ENCODE results near the gene TM9SF2. TPM values are rescaled to one million over a fixed set of nuclear protein-coding genes. Genes with fewer than 3 reads are reported as not detected.

The TM9SF2 gene
- total RNA-seq, 2 donors from 2014 or later: 92.9 to 107 TPM

- Histone ChIP-seq H3K4me1 (ENCODE audit: control insufficient read depth in 1 of 2, low read depth in 2 of 2) (no peaks in the 10 kb centered on the region), H3K9me3 (no peaks in the 10 kb centered on the region), H3K36me3 (peaks cover 14% of the 10 kb centered on the region), H3K4me3 (no peak overlapping the region), H3K27ac (no peak overlapping the region), H3K27me3 (replicated peaks; ENCODE audit: insufficient read depth) (no peaks in the 10 kb centered on the region)
- DNase-seq (ENCODE audit: low spot score) (no peak), ATAC-seq (ENCODE audit: insufficient number of reproducible peaks, low FRiP score, low read depth) (no peak)
- no peak for TF ChIP-seq CTCF (IDR thresholded peaks at IDR 0.05)
These were observed 55.7 kb downstream of the TM9SF2 start for GRCh38 chr13:99556867-99557443.

GRCh38 chr13:99558570-99559180, 57.4 kb downstream of the TM9SF2 start:
- H3K4me3 ChIP-seq: no peak overlapping the region
- peaks cover 14% of the 10 kb centered on the region for H3K36me3 ChIP-seq
- ATAC-seq (ENCODE audit: insufficient number of reproducible peaks, low FRiP score, low read depth): no peak
- no peak overlapping the region for H3K27ac ChIP-seq
- no peaks in the 10 kb centered on the region for H3K27me3 ChIP-seq (replicated peaks; ENCODE audit: insufficient read depth)
- TF ChIP-seq CTCF (IDR thresholded peaks at IDR 0.05): no peak
- DNase-seq (ENCODE audit: low spot score): no peak
- H3K9me3 ChIP-seq: no peaks in the 10 kb centered on the region
- no peaks in the 10 kb centered on the region for H3K4me1 ChIP-seq (ENCODE audit: control insufficient read depth in 1 of 2, low read depth in 2 of 2)

- ATAC-seq (ENCODE audit: insufficient number of reproducible peaks, low FRiP score, low read depth): no peak
- no peaks in the 10 kb centered on the region for H3K27me3 ChIP-seq (replicated peaks; ENCODE audit: insufficient read depth)
- no peak overlapping the region for H3K27ac ChIP-seq
- no peak overlapping the region for H3K4me3 ChIP-seq
- TF ChIP-seq CTCF (IDR thresholded peaks at IDR 0.05): no peak
- DNase-seq (ENCODE audit: low spot score): no peak
- H3K36me3 ChIP-seq: peaks cover 12% of the 10 kb centered on the region
- no peaks in the 10 kb centered on the region for H3K4me1 ChIP-seq (ENCODE audit: control insufficient read depth in 1 of 2, low read depth in 2 of 2)
- H3K9me3 ChIP-seq: no peaks in the 10 kb centered on the region
These were observed 58.3 kb downstream of the TM9SF2 start for GRCh38 chr13:99559560-99559959.

GRCh38 chr13:99563404-99563803, 62.1 kb downstream of the TM9SF2 start:
- H3K4me3 ChIP-seq: no peak overlapping the region
- DNase-seq (ENCODE audit: low spot score): no peak
- no peak for ATAC-seq (ENCODE audit: insufficient number of reproducible peaks, low FRiP score, low read depth)
- no peaks in the 10 kb centered on the region for H3K4me1 ChIP-seq (ENCODE audit: control insufficient read depth in 1 of 2, low read depth in 2 of 2)
- no peak overlapping the region for H3K27ac ChIP-seq
- TF ChIP-seq CTCF (IDR thresholded peaks at IDR 0.05): no peak
- H3K9me3 ChIP-seq: no peaks in the 10 kb centered on the region
- H3K36me3 ChIP-seq: no peaks in the 10 kb centered on the region
- H3K27me3 ChIP-seq (replicated peaks; ENCODE audit: insufficient read depth): no peaks in the 10 kb centered on the region

- H3K4me3 ChIP-seq: no peak overlapping the region
- no peak overlapping the region for H3K27ac ChIP-seq
- H3K9me3 ChIP-seq: peaks cover 7% of the 10 kb centered on the region
- ATAC-seq (ENCODE audit: insufficient number of reproducible peaks, low FRiP score, low read depth): no peak
- DNase-seq (ENCODE audit: low spot score): no peak
- no peaks in the 10 kb centered on the region for H3K36me3 ChIP-seq
- H3K27me3 ChIP-seq (replicated peaks; ENCODE audit: insufficient read depth): no peaks in the 10 kb centered on the region
- H3K4me1 ChIP-seq (ENCODE audit: control insufficient read depth in 1 of 2, low read depth in 2 of 2): no peaks in the 10 kb centered on the region
- no peak for TF ChIP-seq CTCF (IDR thresholded peaks at IDR 0.05)
These were observed 63.1 kb downstream of the TM9SF2 start for GRCh38 chr13:99564386-99564785.
